Thoracic aorta endothelial cell (primary cell): ENCODE measurements around the gene SPAG5. TPM values are rescaled to one million over a fixed set of nuclear protein-coding genes. Genes with fewer than 3 reads are reported as not detected.

Experiments
- total RNA-seq: library from RNA; depleted of rRNA; stranded (reverse); fragments of >200 nt; gene quantifications from 2 replicates; pipeline ENCODE4 v1.2.3, GENCODE V29; 2012

The SPAG5 gene
- total RNA-seq: 45.1 and 65.0 TPM in 2 replicates

DNA sequence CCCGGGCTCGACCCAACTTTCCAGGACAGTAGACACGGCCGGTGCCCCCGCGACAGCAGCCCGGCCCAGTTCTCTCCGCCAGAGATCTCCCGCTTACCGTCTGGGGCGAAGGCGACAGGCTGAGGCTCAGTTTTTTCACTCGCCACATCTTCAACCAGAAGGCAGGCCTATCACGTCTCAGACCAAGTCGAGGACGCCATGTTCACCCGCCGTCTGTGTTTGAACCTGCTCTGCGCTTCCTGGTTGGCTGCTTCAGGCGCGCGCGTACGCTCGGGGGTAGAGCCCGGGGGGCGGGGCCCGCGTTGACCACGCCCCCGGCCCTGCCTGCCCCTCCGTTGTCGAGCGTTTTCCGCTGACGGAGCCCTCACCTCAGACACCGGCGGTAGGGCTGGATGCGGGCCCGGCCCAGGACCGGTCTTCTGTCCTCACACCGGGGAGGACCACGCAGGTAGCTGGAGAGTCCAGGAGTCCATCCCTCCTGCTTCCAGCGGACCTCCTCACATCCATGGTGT lies at the start of gene SPAG5:
SPAG5 (minus strand) TSS at position 227 of the 512 bp plus-strand sequence; CDS start at position 148, 79 bp downstream.

DNA sequence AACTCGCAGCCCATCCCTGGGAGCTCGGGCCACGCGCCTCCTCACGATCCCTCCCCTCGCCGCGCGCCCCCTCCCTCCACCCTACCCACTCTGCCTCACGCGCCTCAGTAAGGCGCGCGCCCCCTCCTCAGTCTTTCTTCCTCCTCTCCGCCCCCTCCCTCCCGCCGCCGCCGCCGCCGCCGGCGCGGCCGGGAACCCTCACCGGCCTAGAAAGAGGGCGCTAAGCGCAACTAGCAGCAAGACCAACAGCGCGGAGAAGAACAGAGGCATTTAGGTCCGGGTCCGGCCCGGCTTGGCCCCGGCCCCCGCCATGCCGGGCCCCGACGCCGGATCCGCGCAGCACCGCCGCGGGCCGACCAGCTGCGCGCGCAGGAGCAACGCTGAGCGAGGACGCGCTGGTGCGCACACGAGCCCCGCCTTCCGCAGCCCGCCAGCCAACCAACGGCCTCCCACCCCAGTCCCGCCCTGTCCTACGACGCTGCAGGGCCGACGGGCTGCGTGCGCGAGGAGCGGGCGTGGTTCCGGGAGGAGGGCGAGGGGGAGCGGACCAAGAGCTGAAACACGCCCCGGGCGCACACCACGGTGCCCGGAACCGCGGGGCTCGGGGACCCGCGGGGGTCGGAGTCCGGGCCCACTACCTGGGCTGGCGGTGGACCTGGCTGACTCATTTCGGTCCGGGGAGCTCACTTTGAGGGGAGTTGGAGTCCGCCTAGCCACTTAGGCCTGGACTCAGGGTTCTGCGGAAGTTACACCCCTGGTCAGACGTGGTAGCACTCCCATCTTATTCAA lies 46.2 kb upstream of the SPAG5 start, which contains the start of gene BLTP2:
BLTP2 (minus strand) TSS at position 372 of the 789 bp plus-strand sequence; CDS start at position 270, 102 bp downstream.

GRCh38 chr17:28613931-28614381 lies 15.1 kb upstream of the SPAG5 start, which contains the start of gene RSKR:
RSKR (minus strand) TSS chr17:28614185; CDS start chr17:28614161, 24 bp downstream.

GRCh38 chr17:28576758-28577465 lies 21.9 kb downstream of the SPAG5 start, which contains the start of gene ALDOC:
ALDOC (minus strand) TSS chr17:28576895; CDS start chr17:28575532, 1,363 bp downstream.

GRCh38 chr17:28571361-28572122 lies 27.3 kb downstream of the SPAG5 start, which contains the start of gene PIGS:
PIGS (minus strand) TSS chr17:28571524; CDS start chr17:28571496, 28 bp downstream.

DNA sequence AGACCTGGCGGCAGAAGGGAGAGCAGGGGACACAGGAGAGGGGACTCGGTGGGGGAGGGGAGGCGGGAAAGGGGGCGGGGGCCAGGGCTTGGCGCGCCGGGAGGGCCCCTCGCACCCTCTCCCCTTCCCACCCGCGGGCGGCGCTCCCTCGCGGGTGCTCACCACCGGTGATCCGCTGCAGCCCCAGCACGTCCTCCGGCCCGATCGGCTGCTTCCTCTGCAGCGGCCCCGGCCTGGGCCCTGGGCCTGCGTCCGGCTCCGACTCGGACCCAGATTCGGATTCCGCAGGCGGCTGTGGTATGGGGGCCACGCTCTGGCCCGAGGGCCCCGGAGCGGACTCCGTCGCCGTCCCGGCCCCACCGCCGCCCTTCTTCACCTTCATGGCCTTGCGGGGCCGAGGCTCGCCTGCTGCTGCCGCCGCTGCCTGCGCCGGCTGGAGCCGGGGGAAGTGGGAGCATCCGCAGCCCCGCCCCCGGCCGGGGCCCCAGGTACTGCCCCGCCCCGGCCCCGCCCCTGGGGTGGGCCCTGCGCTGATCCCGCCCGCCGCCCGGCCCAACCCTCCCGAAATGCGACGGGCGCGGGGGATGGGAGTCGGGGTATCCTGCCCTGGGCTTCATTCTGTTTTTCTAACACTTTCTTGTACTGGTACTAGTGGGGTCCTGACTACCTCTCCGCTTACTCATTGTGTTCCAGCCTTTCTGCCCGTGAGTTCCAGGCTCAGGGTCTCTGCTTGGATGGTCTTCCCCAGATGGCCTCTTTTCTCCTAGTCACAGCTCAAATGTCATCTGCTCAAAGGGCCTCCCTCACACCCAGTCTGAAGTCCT lies 46.4 kb downstream of the SPAG5 start, which contains the start of gene UNC119:
UNC119 (minus strand) TSS at position 449 of the 824 bp plus-strand sequence; CDS start at position 382, 67 bp downstream.

Other genes with a start within 250 kb of the SPAG5 start
- gene POLDIP2, start 241.5 kb downstream of the SPAG5 start, total RNA-seq: 79.1 and 98.4 TPM in 2 replicates
- gene SEBOX, start 233.8 kb downstream of the SPAG5 start, total RNA-seq: not detected in 2 replicates
- 0.07 and 0.13 TPM in 2 replicates for gene VTN, start 228.7 kb downstream of the SPAG5 start, total RNA-seq
- 4.4 and 5.8 TPM in 2 replicates for gene SARM1, start 227.3 kb downstream of the SPAG5 start, total RNA-seq
- gene SLC46A1, start 192.8 kb downstream of the SPAG5 start, total RNA-seq: 3.6 and 6.5 TPM in 2 replicates
- not detected in 2 replicates for gene SLC13A2, start 125.4 kb downstream of the SPAG5 start, total RNA-seq
- not detected in 2 replicates for gene FOXN1, start 92.7 kb downstream of the SPAG5 start, total RNA-seq
- gene UNC119, start 46.4 kb downstream of the SPAG5 start, total RNA-seq: 14.1 and 19.3 TPM in 2 replicates
- gene PIGS, start 27.5 kb downstream of the SPAG5 start, total RNA-seq: 43.0 and 62.8 TPM in 2 replicates
- gene ALDOC, start 22.1 kb downstream of the SPAG5 start, total RNA-seq: 17.7 and 23.4 TPM in 2 replicates
- gene RSKR, start 15.2 kb upstream of the SPAG5 start, total RNA-seq: 12.6 and 12.7 TPM in 2 replicates
- 213 TPM in 2 replicates for gene BLTP2, start 46.1 kb upstream of the SPAG5 start, total RNA-seq
- 31.2 and 36.7 TPM in 2 replicates for gene SDF2, start 62.9 kb upstream of the SPAG5 start, total RNA-seq
- gene SUPT6H, start 63.2 kb upstream of the SPAG5 start, total RNA-seq: 55.9 and 65.0 TPM in 2 replicates
- gene PROCA1, start 112.9 kb upstream of the SPAG5 start, total RNA-seq: 1.1 and 1.3 TPM in 2 replicates
- 24.9 and 96.6 TPM in 2 replicates for gene RAB34, start 118.8 kb upstream of the SPAG5 start, total RNA-seq
- 554 and 645 TPM in 2 replicates for gene RPL23A, start 121.0 kb upstream of the SPAG5 start, total RNA-seq
- 0.93 and 1.0 TPM in 2 replicates for gene TLCD1, start 127.2 kb upstream of the SPAG5 start, total RNA-seq
- 1.1 and 1.5 TPM in 2 replicates for gene NEK8, start 129.8 kb upstream of the SPAG5 start, total RNA-seq
- gene TRAF4, start 145.0 kb upstream of the SPAG5 start, total RNA-seq: 24.6 and 27.9 TPM in 2 replicates
- 10.5 and 16.9 TPM in 2 replicates for gene FAM222B, start 243.8 kb upstream of the SPAG5 start, total RNA-seq